ENCODE data around the gene ANAPC15.
A peak's percentile ranks its signal among the peaks of the same experiment; 100 is the strongest.

Gene ANAPC15

DNA sequence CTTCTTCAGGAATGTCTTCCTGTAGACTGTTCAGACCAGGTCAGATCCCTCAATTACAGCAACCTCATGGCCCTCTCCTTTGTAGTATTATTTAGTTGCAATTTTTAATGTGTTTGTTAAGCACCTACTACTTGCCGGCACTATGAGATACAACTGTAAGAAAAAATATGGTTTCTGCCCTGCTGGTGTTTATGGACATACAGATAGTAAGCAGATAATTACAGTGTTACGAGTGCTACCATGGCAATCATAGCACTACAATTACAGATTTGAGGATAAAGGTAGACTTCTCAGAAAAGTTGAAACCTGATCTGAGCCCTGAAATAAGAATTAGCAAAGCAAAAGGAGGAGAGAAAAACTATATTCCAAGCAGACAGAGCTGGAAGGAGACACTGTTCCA lies 29.1 kb downstream of the ANAPC15 start:
- no peak for DNase-seq

DNA sequence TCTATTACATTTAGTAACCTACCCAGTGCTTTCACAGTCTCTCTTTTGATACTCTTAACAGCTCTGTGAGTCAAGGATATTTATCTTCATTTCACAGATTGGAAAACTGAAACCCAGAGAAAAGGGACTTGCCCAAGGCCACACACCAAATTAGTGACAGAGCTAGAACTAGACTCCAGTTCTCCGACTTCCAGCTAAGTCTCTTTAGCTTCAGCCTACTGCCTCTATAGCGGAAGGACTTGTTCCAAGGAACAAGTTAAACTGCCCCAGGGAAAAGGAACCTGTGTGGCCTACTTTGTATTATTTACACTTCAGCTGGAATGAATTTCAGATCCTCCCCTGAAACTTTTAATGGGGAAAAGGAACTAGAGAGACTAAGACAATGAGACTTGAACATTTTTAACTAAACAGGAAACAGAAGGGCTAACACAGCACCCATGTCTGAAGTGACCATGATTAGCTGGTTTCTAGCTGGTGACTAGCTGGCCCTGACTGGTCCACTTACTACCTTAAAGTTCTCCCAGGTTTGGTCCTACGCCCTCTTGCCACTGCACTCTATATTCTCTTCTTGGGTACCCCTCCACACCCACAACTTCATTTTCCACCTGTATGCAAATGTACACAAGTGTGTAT lies 30.6 kb downstream of the ANAPC15 start:
- no peak for DNase-seq

DNA sequence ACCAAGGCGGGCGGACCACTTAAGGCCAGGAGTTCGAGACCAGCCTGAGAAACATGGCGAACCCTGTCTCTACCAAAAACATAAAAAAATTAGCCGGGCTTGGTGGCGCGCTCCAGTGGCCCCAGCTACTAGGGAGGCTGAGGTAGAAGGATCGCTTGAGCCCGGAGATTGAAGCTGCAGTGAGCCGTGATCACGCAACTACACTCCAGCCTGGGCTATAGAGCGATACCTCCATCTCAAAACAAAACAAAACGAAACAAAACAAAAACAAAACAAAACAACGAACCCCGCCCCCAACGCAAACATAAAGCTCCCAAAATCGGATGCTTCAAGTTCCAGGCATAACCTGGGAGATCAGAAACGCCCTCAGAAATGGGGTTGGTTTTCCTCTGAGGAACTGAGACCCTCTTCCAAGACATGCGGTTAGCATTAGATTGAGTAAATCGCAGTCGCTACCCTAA lies 31.3 kb downstream of the ANAPC15 start:
- no peak for DNase-seq

DNA sequence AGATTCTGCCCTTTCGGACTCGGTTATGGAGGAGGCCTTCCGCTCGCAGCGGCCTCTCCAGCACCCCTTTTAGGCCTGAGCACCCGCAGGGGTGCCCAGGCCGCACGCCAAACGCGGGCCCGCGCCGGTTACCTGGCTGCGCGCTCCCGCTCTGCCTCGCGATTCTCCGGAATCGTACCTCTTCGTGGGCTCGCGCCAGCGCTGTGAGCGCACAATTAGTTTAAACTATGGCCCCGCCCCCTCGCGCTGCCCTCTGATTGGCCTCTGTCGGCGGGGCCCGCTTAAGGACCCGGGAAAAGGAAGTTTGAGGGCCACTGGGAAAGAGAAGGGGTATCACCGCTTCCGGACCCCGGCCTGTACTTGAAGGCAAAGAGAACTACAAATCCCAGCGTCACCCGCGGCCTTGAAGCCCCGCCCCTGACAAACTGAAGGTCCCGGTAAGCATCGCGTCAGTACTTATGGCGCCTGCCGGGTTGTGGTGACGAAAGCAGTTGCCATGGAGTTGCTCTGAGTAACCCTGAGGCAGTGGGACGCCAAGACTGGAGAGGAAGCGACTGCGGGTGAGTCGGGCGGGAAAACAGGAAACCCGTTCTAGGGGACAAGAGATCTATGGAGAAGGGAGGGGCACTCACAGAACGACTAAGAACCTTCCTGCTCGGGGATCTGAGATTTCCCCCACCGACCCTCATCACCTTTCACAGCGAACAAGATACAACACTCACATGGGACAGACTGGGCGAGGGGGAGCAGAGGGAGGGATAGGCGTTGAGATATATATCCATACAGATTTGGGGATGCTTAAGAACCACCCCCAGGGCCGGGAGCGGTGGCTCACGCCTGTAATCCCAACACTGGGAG lies 31.9 kb downstream of the ANAPC15 start, which contains the start of the genes LRRC51 and NUMA1:
LRRC51 (plus strand) TSS at position 525 of the 858 bp plus-strand sequence. CDS start 8,234 bp downstream, outside the sequence.
NUMA1 (minus strand) TSS at position 217 of the 858 bp plus-strand sequence. CDS start 44,599 bp downstream, outside the sequence.
- DNase-seq = peak; percentile 100

DNA sequence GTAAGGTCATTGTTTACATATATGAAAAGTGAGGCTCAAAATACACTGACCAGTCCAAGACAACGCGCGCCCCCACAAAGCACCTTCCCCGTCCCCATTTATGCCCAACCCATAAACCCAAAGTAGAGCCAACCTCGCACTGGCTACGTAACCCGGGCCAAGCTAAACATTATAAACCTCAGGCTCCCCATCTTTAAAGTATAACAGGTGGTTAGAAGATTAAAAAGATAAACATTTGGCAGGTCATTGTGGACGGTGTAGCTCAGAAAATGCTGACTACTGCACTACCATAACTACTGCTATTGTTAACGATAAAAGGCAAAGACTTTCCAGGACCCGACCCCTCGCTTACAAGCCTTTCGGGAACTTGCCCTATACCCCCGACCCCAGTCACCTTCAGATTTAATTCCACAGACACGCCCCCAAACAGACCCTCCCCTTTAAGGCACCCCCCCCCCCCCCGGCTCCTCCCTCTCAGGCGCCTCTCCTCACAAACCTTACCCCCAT lies 32.6 kb downstream of the ANAPC15 start:
- no peak for DNase-seq

DNA sequence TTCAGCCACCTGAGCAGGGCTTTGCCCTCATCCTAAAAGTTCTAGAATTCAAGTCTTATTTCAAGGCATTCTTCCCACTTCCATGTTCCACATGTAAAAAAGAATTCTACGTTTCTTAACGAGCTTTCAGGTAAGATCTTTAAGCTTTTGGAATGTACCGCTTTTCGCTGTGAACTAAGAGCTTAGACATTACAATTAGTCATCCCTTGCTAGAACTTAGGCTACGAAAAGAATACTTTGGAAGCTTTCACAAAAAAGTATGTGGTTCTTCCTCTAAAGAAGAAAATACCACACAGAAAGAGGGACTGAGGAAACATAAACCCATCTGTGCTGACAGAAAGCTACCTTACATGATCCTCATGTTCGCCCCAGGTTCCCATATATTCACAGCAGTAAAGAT lies 34.0 kb downstream of the ANAPC15 start:
- no peak for DNase-seq

DNA sequence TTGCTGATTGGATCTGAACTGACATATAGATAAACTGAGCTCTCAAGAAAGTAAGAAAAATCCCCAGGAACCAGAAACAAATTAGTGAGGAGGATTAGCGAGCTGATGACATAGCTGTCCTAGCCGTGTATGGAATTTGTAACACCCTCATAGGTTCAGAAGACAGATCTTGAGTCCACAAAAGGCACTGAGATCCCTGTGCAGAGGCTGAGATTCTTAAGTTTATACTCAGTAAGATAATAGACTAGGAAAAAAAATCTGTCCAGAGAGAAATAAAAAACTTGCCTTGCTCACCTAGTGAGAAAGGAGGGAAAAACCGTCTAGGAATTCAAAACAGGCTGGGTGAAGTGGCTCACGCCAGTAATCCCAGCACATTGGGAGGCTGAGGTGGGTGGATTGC lies 36.7 kb downstream of the ANAPC15 start:
- no peak for DNase-seq

DNA sequence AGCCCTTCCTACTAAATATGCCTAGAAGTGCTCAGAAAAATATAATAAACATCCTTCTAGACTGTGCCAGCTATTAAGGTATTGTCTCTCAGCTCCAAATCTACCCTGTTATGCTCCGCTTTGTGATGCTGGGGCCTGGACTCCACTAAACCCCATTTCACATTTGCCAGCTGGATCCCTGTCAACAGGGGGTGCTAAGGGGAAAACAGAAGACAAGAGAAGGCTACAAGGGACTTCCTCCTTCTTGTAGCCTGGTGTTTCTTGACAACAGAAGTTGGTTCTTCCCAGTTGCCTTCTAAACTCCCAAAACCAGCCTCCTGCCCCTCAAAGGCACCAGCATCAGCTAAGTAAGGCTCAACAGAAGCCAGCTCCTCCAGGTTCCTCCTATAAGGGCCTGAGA lies 37.4 kb downstream of the ANAPC15 start:
- DNase-seq = peak; percentile 22

DNA sequence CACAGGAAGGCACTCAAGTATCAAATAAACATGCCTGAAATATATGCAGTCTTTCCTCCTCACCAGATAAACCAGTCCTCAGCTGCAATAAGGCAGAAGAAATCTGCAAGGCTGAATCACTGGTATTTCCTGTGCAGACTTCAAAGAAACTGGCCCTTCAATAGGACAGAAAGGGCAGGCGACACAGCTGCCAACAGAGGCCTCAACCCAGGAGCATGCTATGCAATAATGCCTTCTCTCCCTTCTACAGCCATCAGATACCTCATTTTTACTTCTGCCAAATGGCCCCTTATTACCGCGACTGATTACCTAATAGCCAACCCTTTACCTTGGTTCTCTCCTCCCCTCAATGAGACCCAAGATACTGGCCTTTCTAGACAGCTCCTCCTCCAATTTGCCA lies 40.1 kb downstream of the ANAPC15 start:
- peak; percentile 81 for DNase-seq

DNA sequence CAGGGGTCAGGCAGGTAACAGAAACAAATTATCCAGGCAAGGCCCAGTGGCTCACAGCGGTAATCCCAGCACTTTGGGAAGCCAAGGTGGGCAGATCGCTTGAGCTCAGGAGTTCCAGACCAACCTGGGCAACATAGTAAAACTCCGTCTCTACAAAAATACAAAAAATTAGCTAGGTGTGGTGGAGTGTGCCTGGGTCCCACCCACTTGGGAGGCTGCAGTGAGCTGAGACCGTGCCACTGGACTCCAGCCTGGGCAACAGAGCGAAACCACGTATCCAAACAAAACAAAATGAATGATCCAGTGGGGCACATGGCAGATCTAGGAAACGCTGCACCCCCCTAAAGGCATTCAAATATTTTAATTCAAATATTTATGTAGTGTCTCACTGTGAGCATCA lies 42.0 kb downstream of the ANAPC15 start:
- no peak for DNase-seq

DNA sequence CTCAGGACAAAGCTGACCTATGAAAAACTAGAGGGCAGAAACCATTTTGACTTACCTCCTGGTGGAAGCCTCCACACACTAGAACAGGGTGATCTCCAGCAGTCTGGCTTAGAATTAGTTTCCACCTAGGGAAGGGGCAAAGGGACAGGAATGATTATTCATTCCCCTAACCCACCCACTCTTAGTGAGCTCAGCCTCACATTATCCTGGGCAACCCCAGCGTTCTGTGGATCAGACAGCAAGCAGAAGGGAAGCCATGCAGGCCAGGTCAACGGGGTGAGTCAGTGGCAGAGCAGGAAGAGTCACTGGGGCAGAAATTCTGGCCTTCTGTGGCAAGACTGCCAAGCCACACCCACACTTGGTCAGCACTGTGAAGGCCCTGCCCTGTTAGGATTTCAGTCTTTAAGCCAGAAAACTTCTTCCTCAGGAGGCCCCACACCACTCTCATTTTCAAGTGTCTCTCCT lies 42.7 kb downstream of the ANAPC15 start:
- DNase-seq = peak; percentile 70

DNA sequence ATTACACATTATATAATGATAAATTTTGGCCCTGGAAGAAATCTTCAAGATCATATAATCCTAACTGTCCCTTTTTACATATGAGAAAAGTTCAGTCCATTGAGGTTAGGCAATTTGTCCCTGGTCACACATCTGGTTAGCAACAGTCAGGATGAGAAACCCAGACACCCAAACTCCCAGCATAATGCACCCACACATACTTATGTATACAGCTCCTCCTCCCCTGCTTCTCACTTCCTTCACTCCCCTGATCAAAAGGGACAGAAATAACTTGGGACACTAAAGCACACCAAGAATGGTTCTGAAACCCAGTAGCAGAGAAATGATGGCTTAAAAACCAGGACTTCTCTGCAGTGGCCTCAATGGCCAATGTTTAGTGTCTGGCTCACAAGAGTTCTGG lies 43.3 kb downstream of the ANAPC15 start:
- no peak for DNase-seq

DNA sequence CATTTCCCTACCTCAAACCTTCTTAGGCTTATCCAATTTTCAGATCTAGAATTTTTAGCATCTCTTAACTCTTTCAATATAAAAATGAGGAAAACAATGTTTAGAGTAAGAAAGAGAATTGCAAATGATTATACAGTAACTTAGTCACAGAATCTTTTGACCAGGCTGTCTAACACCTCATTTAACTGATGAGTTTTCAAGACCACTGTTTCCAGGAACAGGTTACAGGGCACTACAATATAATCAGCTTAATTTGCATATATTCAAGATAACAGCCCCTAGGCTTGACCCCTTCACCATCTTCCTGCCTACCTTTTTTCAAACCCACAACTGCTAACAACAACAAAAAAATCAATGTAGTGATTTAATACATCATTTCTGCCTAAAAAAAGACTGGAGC lies 44.8 kb downstream of the ANAPC15 start:
- DNase-seq = no peak

DNA sequence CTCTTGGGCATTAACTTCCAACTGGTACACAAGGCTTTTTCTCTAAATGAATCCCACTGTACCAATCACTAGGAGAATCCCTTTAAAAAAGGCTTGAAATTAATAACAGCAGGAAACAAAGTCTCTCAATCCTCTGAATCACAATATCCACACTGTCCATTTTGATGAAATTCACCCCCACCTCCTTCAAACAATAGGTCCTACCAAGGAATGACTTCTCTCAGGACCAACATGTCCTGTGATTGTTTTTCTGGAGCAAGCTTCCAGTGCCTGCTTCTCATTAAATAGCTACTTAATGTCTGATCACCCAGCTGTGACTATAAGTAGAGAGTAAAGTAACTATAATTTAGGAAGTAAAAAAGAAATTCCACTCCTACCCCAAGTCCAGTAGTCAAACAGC lies 45.2 kb downstream of the ANAPC15 start:
- DNase-seq = no peak

DNA sequence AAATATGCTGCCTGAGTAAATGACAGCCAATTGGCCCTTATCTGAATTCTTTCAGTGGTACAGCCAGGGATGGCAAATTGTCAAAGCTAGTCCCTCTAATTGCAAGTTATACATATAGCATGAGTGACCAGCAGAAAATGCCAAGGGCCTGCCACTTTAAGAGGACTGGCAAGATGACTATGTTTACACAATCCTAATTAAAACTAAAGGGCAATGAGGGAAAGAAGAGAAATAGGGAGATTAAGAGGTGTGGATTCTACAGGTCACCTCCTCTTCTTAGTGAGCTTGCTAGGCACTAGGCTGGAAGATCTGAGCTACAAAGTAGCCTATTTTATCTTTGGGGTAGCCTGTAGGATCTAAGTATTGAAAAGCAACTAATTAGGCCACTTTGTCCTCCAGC lies 45.6 kb downstream of the ANAPC15 start:
- DNase-seq = no peak

DNA sequence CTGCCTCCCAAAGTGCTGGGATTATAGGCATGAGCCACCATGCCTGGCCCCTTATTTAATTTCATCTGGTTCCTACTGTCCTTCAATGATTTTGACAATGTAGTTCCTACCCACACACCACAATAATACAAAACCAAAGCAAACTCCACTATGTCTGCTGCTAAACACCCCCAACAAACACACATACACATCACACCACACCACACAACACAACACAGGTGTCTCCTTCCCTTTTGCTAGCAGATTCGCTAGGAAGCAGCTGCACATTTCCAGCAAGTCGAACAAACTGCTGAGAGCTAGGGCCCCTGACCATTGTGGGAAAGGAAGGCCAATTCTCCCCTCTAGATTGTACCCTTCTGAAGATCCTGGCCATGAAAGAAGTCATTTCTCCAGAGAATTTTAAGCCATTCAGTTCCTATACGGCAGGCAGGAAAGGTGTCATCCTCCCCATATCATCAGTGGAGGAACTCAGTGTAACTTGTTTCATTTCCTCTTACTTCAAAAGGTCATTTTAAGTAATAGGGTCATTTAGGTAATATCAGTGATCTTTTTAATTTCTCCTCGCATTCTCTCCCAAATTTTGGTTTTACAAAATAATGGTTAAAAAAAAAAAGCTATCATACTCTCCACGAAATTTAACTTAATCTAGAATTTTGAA lies 50.6 kb downstream of the ANAPC15 start:
- DNase-seq = no peak

Measured in fibroblast of skin of right biceps (primary cell).